GM12878 (cell line): ENCODE data around the gene LRRC75B. TPM values are rescaled to one million over a fixed set of nuclear protein-coding genes. Genes with fewer than 3 reads are reported as not detected.
A peak's percentile ranks its signal among the peaks of the same experiment; 100 is the strongest.

Experiments used
- ATAC-seq: fragments of 200-7000 bp; cut with Tn5 transposase; 3 replicates; pipeline ENCODE4 v1.9.1; 2020; ENCODE audit warnings: mild to moderate bottlenecking, moderate library complexity
- BruUV-seq: library from RNA; stranded (reverse); fragments of 400-500 nt; replicated peaks from 2 replicates; lab custom pipeline; 2021; lab: Mats Ljungman, UMichigan
- CTCF ChIA-PET: fragments of 300-600 bp; sonication (Branson Sonifier 250); formaldehyde crosslinking; extraction: SDS; loops from one replicate; lab custom pipeline; 2021; ENCODE audit warnings: inconsistent platforms; lab: Yijun Ruan, JAX
- POLR2A ChIA-PET: fragments of 350-600 bp; formaldehyde crosslinking; extraction: SDS; loops from one replicate; lab custom pipeline; 2021; ENCODE audit warnings: inconsistent platforms; lab: Charles Lee
- RAD21 ChIA-PET: fragments of 300-600 bp; sonication (Branson Sonifier 250); formaldehyde crosslinking; loops from one replicate; lab custom pipeline; 2023; ENCODE audit warnings: antibody characterized with exemption; ENCODE audit not compliant: unreplicated experiment; lab: Charles Lee
- SMC1A ChIA-PET: fragments of 300-600 bp; sonication (Branson Sonifier 250); formaldehyde crosslinking; loops from one replicate; lab custom pipeline; 2023; ENCODE audit not compliant: unreplicated experiment, uncharacterized antibody; lab: Charles Lee
- DNase-seq: peaks from one replicate; pipeline ENCODE4 v3.0.0-alpha.2; 2011; ENCODE audit warnings: low read depth, low spot score
- FAIRE-seq: peaks from 3 replicates; lab custom pipeline; 2011; peaks lifted over from hg19 to GRCh38; lab: Jason Lieb, UNC
- H2AFZ ChIP-seq: 2 replicates; pipeline ENCODE4 v1.6.0; 2011; ENCODE audit warnings: low read depth, low read length, control low read depth; ENCODE audit not compliant: control insufficient read depth
- H3K27ac ChIP-seq: 2 replicates; pipeline ENCODE4 v1.5.1; 2011; ENCODE audit warnings: control low read depth; ENCODE audit not compliant: control insufficient read depth, insufficient read depth
- H3K27me3 ChIP-seq, 2 experiments: replicated peaks in 1 of 2; 2 replicates each; pipeline versions ENCODE4 v1.6.0 to v1.6.1; 2011; ENCODE audit warnings: low read length in 1 of 2; ENCODE audit not compliant: control insufficient read depth in 2 of 2, insufficient read depth in 2 of 2
- H3K36me3 ChIP-seq, 2 experiments: 2 replicates each; pipeline ENCODE4 v1.5.1; 2011; ENCODE audit warnings: low read length in 1 of 2; ENCODE audit not compliant: control insufficient read depth in 2 of 2, insufficient read depth in 2 of 2
- H3K4me1 ChIP-seq: 2 replicates; pipeline ENCODE4 v1.6.1; 2011; ENCODE audit warnings: mild to moderate bottlenecking, low read length, moderate library complexity, mixed read lengths; ENCODE audit not compliant: control insufficient read depth, insufficient read depth
- H3K4me2 ChIP-seq: 2 replicates; pipeline ENCODE4 v1.6.0; 2011; ENCODE audit warnings: control low read depth; ENCODE audit not compliant: control insufficient read depth, insufficient read depth
- H3K4me3 ChIP-seq: fragments of 200-600 bp; sonication (generic); 2 replicates; pipeline ENCODE4 v1.5.1; 2016
- H3K79me2 ChIP-seq: 2 replicates; pipeline ENCODE4 v1.6.0; 2011; ENCODE audit warnings: low read length; ENCODE audit not compliant: control insufficient read depth, insufficient read depth
- H3K9ac ChIP-seq: 2 replicates; pipeline ENCODE4 v1.8.0; 2011; ENCODE audit warnings: low read length, control low read depth, mixed read lengths; ENCODE audit not compliant: control insufficient read depth, insufficient read depth
- H3K9me3 ChIP-seq: replicated peaks from 3 replicates; pipeline ENCODE4 v1.5.1; 2011; ENCODE audit warnings: mild to moderate bottlenecking, low read length; ENCODE audit not compliant: control insufficient read depth, insufficient read depth
- H4K20me1 ChIP-seq: 2 replicates; pipeline ENCODE4 v1.6.0; 2011; ENCODE audit not compliant: control insufficient read depth, insufficient read depth
- ASH2L ChIP-seq: fragments of 300-600, 200-600 bp; sonication (generic); IDR thresholded peaks from 2 replicates; pipeline ENCODE4 v1.6.1; 2017; ENCODE audit warnings: low read depth, mild to moderate bottlenecking, borderline replicate concordance
- BACH1 ChIP-seq: fragments of 450-650 bp; IDR thresholded peaks from 2 replicates; pipeline ENCODE4 v1.6.1; 2017; ENCODE audit warnings: mild to moderate bottlenecking, borderline replicate concordance
- BMI1 ChIP-seq: fragments of 450-650 bp; IDR thresholded peaks from 2 replicates; pipeline ENCODE4 v1.6.1; 2016; ENCODE audit warnings: mild to moderate bottlenecking, moderate library complexity, borderline replicate concordance
- CHD1 ChIP-seq: IDR thresholded peaks from 2 replicates; pipeline ENCODE4 v1.6.1; 2012; ENCODE audit warnings: low read depth, low read length, improper control_type of control experiment
- DPF2 ChIP-seq: fragments of 450-650 bp; IDR thresholded peaks from 2 replicates; pipeline ENCODE4 v1.6.1; 2017; ENCODE audit warnings: mild to moderate bottlenecking
- FOS ChIP-seq: IDR thresholded peaks from 3 replicates; pipeline ENCODE4 v1.6.1; 2011; ENCODE audit warnings: borderline replicate concordance; ENCODE audit not compliant: insufficient read length; ENCODE audit errors: extremely low read depth
- IRF4 ChIP-seq: IDR thresholded peaks from 2 replicates; pipeline ENCODE4 v1.6.1; 2011; ENCODE audit warnings: low read depth, low read length
- MTA2 ChIP-seq: fragments of 450-650 bp; IDR thresholded peaks from 2 replicates; pipeline ENCODE4 v1.6.1; 2016; ENCODE audit warnings: low read depth, mild to moderate bottlenecking, moderate library complexity
- NR2C1 ChIP-seq: fragments of 450-650 bp; IDR thresholded peaks from 2 replicates; pipeline ENCODE4 v1.6.1; 2017; ENCODE audit warnings: antibody characterized with exemption, mild to moderate bottlenecking, moderate library complexity
- POU2F2 ChIP-seq: IDR thresholded peaks from 3 replicates; pipeline ENCODE4 v1.6.1; 2011; ENCODE audit warnings: low read depth, mild to moderate bottlenecking, low read length, borderline replicate concordance
- RAD21 ChIP-seq: IDR thresholded peaks from 2 replicates; pipeline ENCODE4 v1.6.1; 2011; ENCODE audit warnings: mild to moderate bottlenecking, low read depth, low read length, moderate library complexity; ENCODE audit not compliant: insufficient read depth
- RB1 ChIP-seq: fragments of 450-650 bp; formaldehyde crosslinking; IDR thresholded peaks from 2 replicates; pipeline ENCODE4 v1.6.1; 2017; ENCODE audit warnings: mild to moderate bottlenecking, borderline replicate concordance
- SMAD1 ChIP-seq: fragments of 450-650 bp; IDR thresholded peaks from 2 replicates; pipeline ENCODE4 v1.6.1; 2018; ENCODE audit warnings: mild to moderate bottlenecking, low read depth; ENCODE audit not compliant: partially characterized antibody
- WGBS: methylation state at CpG from one replicate; pipeline ENCODE4 v1.1.6; 2016; ENCODE audit warnings: low lambda C conversion rate; ENCODE audit not compliant: insufficient replicate concordance, insufficient coverage; ENCODE audit errors: missing lambda C conversion rate; 5-methylcytosine and 5-hydroxymethylcytosine counted together
- in situ Hi-C: fragments of 300-500 bp; cut with MboI; formaldehyde crosslinking; loops from 9 replicates; pipeline ENCODE4 v1.14.3; 2018; ENCODE audit warnings: mixed read lengths
- intact Hi-C: fragments of 100-400 bp; cut with micrococcal nuclease; formaldehyde crosslinking; loops from one replicate; pipeline ENCODE4 v1.14.2; 2022; ENCODE audit not compliant: unreplicated experiment
- polyA plus RNA-seq, 11 experiments: library from polyadenylated mRNA; depleted of rRNA in 4 of 11; unstranded in 6 of 11; stranded (reverse) in 5 of 11; fragments of >200 nt; fragmentation: Nextera tagmentation in 4 of 11; fragmentation: Illumina TruSeq in 1 of 11; extraction: Ambion mirVana in 4 of 11; extraction: Trizol in 1 of 11; gene quantifications; 1 replicate in 1 of 11; 2 replicates in 10 of 11; pipeline versions ENCODE4 v1.2.1 to v1.2.3, GENCODE V29; 2011 to 2016; ENCODE audit warnings: inconsistent platforms in 2 of 11, missing spikeins in 2 of 11, low read depth in 1 of 11
- total RNA-seq, 4 experiments: library from RNA; depleted of rRNA in 3 of 4; stranded (reverse); fragments of >200 nt in 3 of 4; fragmentation: Illumina TruSeq in 1 of 4; extraction: Trizol in 1 of 4; gene quantifications; 2 replicates each; pipeline versions ENCODE4 v1.2.1 to v1.2.3, GENCODE V29; 2013 to 2021
- TF ChIP-seq, protein P1 (sequence below): fragments of 450-650 bp; IDR thresholded peaks from 2 replicates; pipeline ENCODE4 v1.6.1; 2016; ENCODE audit warnings: mild to moderate bottlenecking
- TF ChIP-seq, protein P2 (sequence below): fragments of 450-650 bp; conservative IDR thresholded peaks from 2 replicates; pipeline ENCODE4 v1.6.1; 2017; ENCODE audit warnings: mild to moderate bottlenecking, moderate library complexity
- TF ChIP-seq, protein P3 (sequence below): fragments of 450-650 bp; IDR thresholded peaks from 2 replicates; pipeline ENCODE4 v1.6.1; 2017; ENCODE audit warnings: mild to moderate bottlenecking, low read depth, inconsistent platforms; ENCODE audit not compliant: poor library complexity, severe bottlenecking

The LRRC75B gene
- total and polyA plus RNA-seq, 10 of the 15 experiments (the other 5 are each of a cell fraction or from before 2014, with no cell fraction given), result 0.09 to 0.98 (median 0.11) TPM; not detected in 3

DNA sequence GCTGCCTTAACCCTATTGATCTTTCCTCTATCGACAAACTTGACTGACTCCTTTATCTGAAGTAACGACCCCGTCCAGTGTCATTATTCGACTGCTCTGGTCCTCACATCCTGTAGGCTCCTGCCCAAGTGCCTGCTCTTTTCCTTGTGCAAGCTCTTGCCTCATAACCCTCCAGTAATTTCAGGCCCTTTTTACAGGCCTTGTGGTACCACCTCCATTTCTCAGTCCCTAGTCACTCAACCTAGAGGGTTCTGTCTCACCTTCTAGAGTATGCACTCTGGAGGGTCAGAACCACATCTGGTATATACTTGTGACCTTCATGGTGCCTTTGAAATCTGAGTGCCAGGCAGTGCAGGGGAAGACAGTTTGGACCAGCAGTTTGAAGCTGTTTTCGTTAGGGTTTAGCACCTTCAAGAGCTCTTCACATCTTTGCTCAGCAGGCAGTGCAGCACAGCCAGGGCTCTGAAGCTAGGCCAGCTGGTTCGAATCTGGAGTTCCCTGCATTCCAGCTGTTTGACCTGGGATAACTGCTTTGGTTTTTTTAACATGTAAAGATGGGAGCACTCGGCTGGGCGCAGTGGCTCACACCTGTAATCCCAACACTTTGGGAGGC is 25.9 kb downstream of the LRRC75B start (continued):
- no peak for TF ChIP-seq SMAD1
- TF ChIP-seq, all 136 proteins: peak for 0

DNA sequence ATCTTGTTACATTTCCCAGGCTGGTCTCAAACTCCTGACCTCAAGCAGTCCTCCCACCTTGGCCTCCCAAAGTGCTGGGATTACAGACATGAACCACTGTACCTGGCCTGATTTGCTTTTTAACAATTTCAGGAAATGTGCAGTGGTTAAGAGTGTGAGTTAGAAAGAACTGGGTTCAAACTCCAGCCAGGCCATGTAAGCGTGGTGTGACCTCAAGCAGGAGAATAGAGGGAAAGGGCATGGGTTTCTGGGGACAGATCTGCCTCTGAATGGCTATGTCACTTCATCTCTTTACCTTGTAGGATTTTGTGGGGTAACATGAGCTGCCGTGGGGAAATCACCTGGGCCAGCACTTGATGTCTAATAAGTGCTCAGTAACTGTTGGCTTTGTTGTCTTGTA is 27.8 kb downstream of the LRRC75B start:
- Histone ChIP-seq H3K4me2 (no peak overlapping the region), H3K27me3 (no peaks in the 10 kb centered on the region), H3K4me1 (no peaks in the 10 kb centered on the region), H2AFZ (no peak overlapping the region), H4K20me1 (peaks cover 3% of the 10 kb centered on the region; the same call in 1 of the 2 replicates), H3K79me2 (peaks cover 48% of the 10 kb centered on the region), H3K36me3 (peaks cover 20 to 24% of the 10 kb centered on the region in 2 experiments), H3K27ac (no peak overlapping the region), H3K9me3 (no peaks in the 10 kb centered on the region), H3K9ac (no peak overlapping the region), H3K4me3 (no peak overlapping the region)
- SMC1A ChIA-PET, result interaction anchor here (0.9 to 3.4 kb wide), 3 partner anchors 8 to 12 kb away, joined by 4 to 11 read pairs (median 4); partner anchors contain the start of gene GUCD1
- FAIRE-seq (peak; percentile 18), ATAC-seq (no peak), DNase-seq (no peak)
- POLR2A ChIA-PET, result interaction anchor here (0.5 to 6.6 kb wide), 4 partner anchors 10 to 58 kb away, joined by 4 to 42 read pairs (median 8); partner anchors contain the start of genes GUCD1 and SNRPD3
- no TSS peak for BruUV-seq
- in situ Hi-C loops (no loop called here), intact Hi-C loops (no loop called here)
- RAD21 ChIA-PET, result interaction anchor here (0.9 to 2.0 kb wide), 2 partner anchors 12 to 38 kb away, joined by 4 to 8 read pairs; partner anchors contain the start of gene GGT1
- whole genome bisulfite sequencing, result 65% methylated on average over 2 of the region's 2 CpGs
- CTCF ChIA-PET, result no interaction called here
- TF ChIP-seq, protein P1, sequence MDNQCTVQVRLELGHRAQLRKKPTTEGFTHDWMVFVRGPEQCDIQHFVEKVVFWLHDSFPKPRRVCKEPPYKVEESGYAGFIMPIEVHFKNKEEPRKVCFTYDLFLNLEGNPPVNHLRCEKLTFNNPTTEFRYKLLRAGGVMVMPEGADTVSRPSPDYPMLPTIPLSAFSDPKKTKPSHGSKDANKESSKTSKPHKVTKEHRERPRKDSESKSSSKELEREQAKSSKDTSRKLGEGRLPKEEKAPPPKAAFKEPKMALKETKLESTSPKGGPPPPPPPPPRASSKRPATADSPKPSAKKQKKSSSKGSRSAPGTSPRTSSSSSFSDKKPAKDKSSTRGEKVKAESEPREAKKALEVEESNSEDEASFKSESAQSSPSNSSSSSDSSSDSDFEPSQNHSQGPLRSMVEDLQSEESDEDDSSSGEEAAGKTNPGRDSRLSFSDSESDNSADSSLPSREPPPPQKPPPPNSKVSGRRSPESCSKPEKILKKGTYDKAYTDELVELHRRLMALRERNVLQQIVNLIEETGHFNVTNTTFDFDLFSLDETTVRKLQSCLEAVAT, result no peak
- TF ChIP-seq MTA2 (no peak), ASH2L (no peak), DPF2 (no peak), NR2C1 (no peak), BACH1 (no peak), POU2F2 (no peak), RAD21 (no peak), IRF4 (no peak), CHD1 (no peak), BMI1 (no peak), FOS (no peak), RB1 (no peak)
- TF ChIP-seq, protein P2, sequence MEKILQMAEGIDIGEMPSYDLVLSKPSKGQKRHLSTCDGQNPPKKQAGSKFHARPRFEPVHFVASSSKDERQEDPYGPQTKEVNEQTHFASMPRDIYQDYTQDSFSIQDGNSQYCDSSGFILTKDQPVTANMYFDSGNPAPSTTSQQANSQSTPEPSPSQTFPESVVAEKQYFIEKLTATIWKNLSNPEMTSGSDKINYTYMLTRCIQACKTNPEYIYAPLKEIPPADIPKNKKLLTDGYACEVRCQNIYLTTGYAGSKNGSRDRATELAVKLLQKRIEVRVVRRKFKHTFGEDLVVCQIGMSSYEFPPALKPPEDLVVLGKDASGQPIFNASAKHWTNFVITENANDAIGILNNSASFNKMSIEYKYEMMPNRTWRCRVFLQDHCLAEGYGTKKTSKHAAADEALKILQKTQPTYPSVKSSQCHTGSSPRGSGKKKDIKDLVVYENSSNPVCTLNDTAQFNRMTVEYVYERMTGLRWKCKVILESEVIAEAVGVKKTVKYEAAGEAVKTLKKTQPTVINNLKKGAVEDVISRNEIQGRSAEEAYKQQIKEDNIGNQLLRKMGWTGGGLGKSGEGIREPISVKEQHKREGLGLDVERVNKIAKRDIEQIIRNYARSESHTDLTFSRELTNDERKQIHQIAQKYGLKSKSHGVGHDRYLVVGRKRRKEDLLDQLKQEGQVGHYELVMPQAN, result no peak
- TF ChIP-seq, protein P3, sequence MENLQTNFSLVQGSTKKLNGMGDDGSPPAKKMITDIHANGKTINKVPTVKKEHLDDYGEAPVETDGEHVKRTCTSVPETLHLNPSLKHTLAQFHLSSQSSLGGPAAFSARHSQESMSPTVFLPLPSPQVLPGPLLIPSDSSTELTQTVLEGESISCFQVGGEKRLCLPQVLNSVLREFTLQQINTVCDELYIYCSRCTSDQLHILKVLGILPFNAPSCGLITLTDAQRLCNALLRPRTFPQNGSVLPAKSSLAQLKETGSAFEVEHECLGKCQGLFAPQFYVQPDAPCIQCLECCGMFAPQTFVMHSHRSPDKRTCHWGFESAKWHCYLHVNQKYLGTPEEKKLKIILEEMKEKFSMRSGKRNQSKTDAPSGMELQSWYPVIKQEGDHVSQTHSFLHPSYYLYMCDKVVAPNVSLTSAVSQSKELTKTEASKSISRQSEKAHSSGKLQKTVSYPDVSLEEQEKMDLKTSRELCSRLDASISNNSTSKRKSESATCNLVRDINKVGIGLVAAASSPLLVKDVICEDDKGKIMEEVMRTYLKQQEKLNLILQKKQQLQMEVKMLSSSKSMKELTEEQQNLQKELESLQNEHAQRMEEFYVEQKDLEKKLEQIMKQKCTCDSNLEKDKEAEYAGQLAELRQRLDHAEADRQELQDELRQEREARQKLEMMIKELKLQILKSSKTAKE, result no peak
